GM19372 (cell line): ENCODE results near the gene SAP30BP.

Experiments
- ATAC-seq: cut with Tn5 transposase; IDR thresholded peaks from one replicate; pipeline ENCODE4 v1.9.1; 2021; ENCODE audit warnings: mild to moderate bottlenecking, low read depth, moderate library complexity; ENCODE audit not compliant: unreplicated experiment

SAP30BP gene

GRCh38 chr17:75736173-75736835 lies 69.2 kb downstream of the SAP30BP start:
- no peak for ATAC-seq

GRCh38 chr17:75737133-75737962 lies 70.2 kb downstream of the SAP30BP start:
- no peak for ATAC-seq

GRCh38 chr17:75738218-75738802 lies 71.2 kb downstream of the SAP30BP start:
- ATAC-seq = no peak

GRCh38 chr17:75739174-75739573 lies 72.0 kb downstream of the SAP30BP start:
- no peak for ATAC-seq

GRCh38 chr17:75739801-75740200 lies 72.7 kb downstream of the SAP30BP start:
- ATAC-seq = no peak

GRCh38 chr17:75740215-75740614 lies 73.1 kb downstream of the SAP30BP start:
- no peak for ATAC-seq

GRCh38 chr17:75740631-75741077 lies 73.5 kb downstream of the SAP30BP start:
- ATAC-seq = no peak

- ATAC-seq = no peak
Observed at GRCh38 chr17:75742337-75742736, 75.2 kb downstream of the SAP30BP start.

GRCh38 chr17:75743625-75744206 lies 76.6 kb downstream of the SAP30BP start:
- ATAC-seq = no peak

GRCh38 chr17:75748706-75749105 lies 81.6 kb downstream of the SAP30BP start:
- ATAC-seq = no peak

GRCh38 chr17:75749545-75750389 lies 82.6 kb downstream of the SAP30BP start:
- ATAC-seq = no peak

GRCh38 chr17:75750661-75751423 lies 83.7 kb downstream of the SAP30BP start:
- ATAC-seq = no peak

GRCh38 chr17:75751676-75752404 lies 84.7 kb downstream of the SAP30BP start:
- no peak for ATAC-seq

GRCh38 chr17:75752405-75752709 lies 85.2 kb downstream of the SAP30BP start:
- no peak for ATAC-seq

GRCh38 chr17:75752802-75753513 lies 85.8 kb downstream of the SAP30BP start:
- no peak for ATAC-seq

- no peak for ATAC-seq
Observed at GRCh38 chr17:75753514-75754377, 86.6 kb downstream of the SAP30BP start.

GRCh38 chr17:75754378-75755204 lies 87.5 kb downstream of the SAP30BP start:
- no peak for ATAC-seq
